PC-9 (cell line): ENCODE results near the gene CEP55. TPM values are rescaled to one million over a fixed set of nuclear protein-coding genes. Genes with fewer than 3 reads are reported as not detected.

Source experiments
- BruUV-seq: library from RNA; stranded (reverse); fragments of 400-500 nt; replicated peaks from 2 replicates; lab custom pipeline; 2021; lab: Mats Ljungman, UMichigan
- CTCF ChIA-PET: fragments of 300-600 bp; sonication (Branson Sonifier 250); formaldehyde crosslinking; loops from one replicate; lab custom pipeline; 2022; ENCODE audit warnings: antibody characterized with exemption; lab: Charles Lee
- POLR2A ChIA-PET: fragments of 300-600 bp; sonication (Branson Sonifier 250); formaldehyde crosslinking; loops from one replicate; lab custom pipeline; 2022; ENCODE audit warnings: antibody characterized with exemption; ENCODE audit not compliant: unreplicated experiment; lab: Charles Lee
- DNase-seq, 2 experiments: peaks; one replicate each; pipeline versions ENCODE4 v3.0.0 to v3.0.0-alpha.2; 2015 to 2022; ENCODE audit warnings: mixed read lengths in 1 of 2
- H2AFZ ChIP-seq: fragments of 200-600 bp; sonication (generic); 2 replicates; pipeline ENCODE4 v1.8.1; 2017; ENCODE audit warnings: antibody characterized with exemption
- H3F3A ChIP-seq: fragments of 200-600 bp; sonication (generic); 2 replicates; pipeline ENCODE4 v1.8.1; 2017; ENCODE audit warnings: antibody characterized with exemption, mild to moderate bottlenecking, low read depth; ENCODE audit not compliant: insufficient read depth
- H3K27ac ChIP-seq: fragments of 200-600 bp; sonication (generic); 2 replicates; pipeline ENCODE4 v1.6.1; 2016; ENCODE audit warnings: mixed run types
- H3K27me3 ChIP-seq: fragments of 200-600 bp; sonication (generic); 2 replicates; pipeline ENCODE4 v1.6.1; 2016; ENCODE audit warnings: low read depth, mixed run types; ENCODE audit not compliant: insufficient read depth
- H3K36me3 ChIP-seq: fragments of 200-600 bp; sonication (generic); 2 replicates; pipeline ENCODE4 v1.6.1; 2016; ENCODE audit warnings: low read depth, mixed run types
- H3K4me1 ChIP-seq: fragments of 200-600 bp; sonication (generic); replicated peaks from 2 replicates; pipeline ENCODE4 v1.6.1; 2016; ENCODE audit warnings: mixed run types; ENCODE audit not compliant: insufficient read depth
- H3K4me2 ChIP-seq: fragments of 200-600 bp; sonication (generic); 2 replicates; pipeline ENCODE4 v1.6.1; 2017; ENCODE audit warnings: mixed run types
- H3K4me3 ChIP-seq: fragments of 200-600 bp; sonication (generic); 2 replicates; pipeline ENCODE4 v1.6.1; 2016; ENCODE audit warnings: mixed run types
- H3K79me2 ChIP-seq: fragments of 200-600 bp; sonication (generic); 2 replicates; pipeline ENCODE4 v1.6.1; 2017; ENCODE audit warnings: low read depth, mixed run types
- H3K9me2 ChIP-seq: fragments of 200-600 bp; sonication (generic); 2 replicates; pipeline ENCODE4 v1.8.1; 2017; ENCODE audit warnings: mild to moderate bottlenecking; ENCODE audit not compliant: insufficient read depth
- H3K9me3 ChIP-seq: fragments of 200-600 bp; sonication (generic); 2 replicates; pipeline ENCODE4 v1.8.1; 2016; ENCODE audit warnings: low read depth; ENCODE audit not compliant: insufficient read depth
- H4K20me1 ChIP-seq: fragments of 200-600 bp; sonication (generic); 2 replicates; pipeline ENCODE4 v1.8.1; 2017; ENCODE audit not compliant: insufficient read depth
- CTCF ChIP-seq: fragments of 200-600 bp; sonication (generic); conservative IDR thresholded peaks from 2 replicates; pipeline ENCODE4 v1.6.1; 2017; ENCODE audit warnings: mixed run types, antibody characterized with exemption, mild to moderate bottlenecking, moderate library complexity
- EZH2 ChIP-seq: fragments of 200-600 bp; sonication (generic); IDR thresholded peaks from 2 replicates; pipeline ENCODE4 v1.8.0; 2017; ENCODE audit warnings: antibody characterized with exemption, low read depth
- intact Hi-C: fragments of 100-400 bp; cut with micrococcal nuclease; formaldehyde crosslinking; loops from one replicate; pipeline ENCODE4 v1.10.0; 2022; ENCODE audit not compliant: unreplicated experiment
- total RNA-seq: library from RNA; stranded (reverse); gene quantifications from 2 replicates; pipeline ENCODE4 v1.2.3, GENCODE V29; 2021

Gene CEP55
- total RNA-seq, 1 experiment from 2014 or later, result 38.9 TPM

GRCh38 chr10:93473161-93473560 is 23.3 kb upstream of the CEP55 start:
- Histone ChIP-seq H3K9me3 (no peaks in the 10 kb centered on the region), H3K27ac (peak overlapping the region; percentile 97; the same call in 1 of the 2 replicates), H3K4me3 (no peak overlapping the region), H3K36me3 (no peaks in the 10 kb centered on the region), H3K4me2 (no peak overlapping the region), H3K79me2 (peaks cover 66% of the 10 kb centered on the region), H3K27me3 (no peaks in the 10 kb centered on the region), H4K20me1 (no peaks in the 10 kb centered on the region), H3K4me1 (peaks cover 68% of the 10 kb centered on the region), H3K9me2 (no peaks in the 10 kb centered on the region), H3F3A (peaks cover 55% of the 10 kb centered on the region), H2AFZ (no peak overlapping the region)
- POLR2A ChIA-PET, result no interaction called here
- intact Hi-C loops, result no loop called here
- CTCF ChIA-PET, result no interaction called here
- no TSS peak for BruUV-seq
- TF ChIP-seq EZH2 (no peak), CTCF (no peak)
- DNase-seq, result no peak

DNA sequence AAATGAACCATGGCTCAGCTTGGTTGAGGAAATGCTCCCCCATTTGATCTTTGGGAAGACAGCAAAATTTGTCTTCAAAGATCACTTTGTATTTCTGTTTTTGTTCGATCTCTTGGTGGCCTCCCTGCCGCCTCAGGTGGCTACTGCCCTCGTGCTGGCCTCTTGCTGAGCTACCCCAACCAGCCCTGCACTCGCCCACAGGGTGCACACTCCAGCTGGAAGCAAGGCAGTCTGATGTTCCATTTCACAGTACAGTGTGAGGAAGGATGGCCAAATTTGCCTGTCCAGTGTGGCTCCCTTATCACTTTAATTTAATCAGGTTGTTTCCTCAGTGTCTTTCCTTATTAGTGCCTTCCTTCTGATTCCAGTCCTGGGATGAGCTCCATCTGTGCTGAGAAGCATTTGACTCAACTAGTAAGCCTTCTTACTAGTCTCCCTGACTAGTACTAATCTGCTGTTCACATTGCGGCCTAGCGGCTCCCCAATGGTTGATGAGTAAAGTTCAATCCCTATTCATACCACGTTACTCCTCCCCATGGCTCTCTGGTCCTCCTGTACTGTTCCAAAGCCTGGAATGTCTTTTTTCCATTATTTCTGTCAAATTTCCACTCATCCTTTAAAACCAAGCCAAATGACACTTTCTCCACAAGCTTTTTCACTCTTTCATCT is 22.5 kb upstream of the CEP55 start:
- H2AFZ ChIP-seq, result no peak overlapping the region
- no peaks in the 10 kb centered on the region for H3K9me3 ChIP-seq
- H3K4me2 ChIP-seq, result no peak overlapping the region
- no TSS peak for BruUV-seq
- CTCF ChIA-PET, result no interaction called here
- H3K27me3 ChIP-seq, result no peaks in the 10 kb centered on the region
- no peaks in the 10 kb centered on the region for H3K9me2 ChIP-seq
- POLR2A ChIA-PET, result no interaction called here
- H4K20me1 ChIP-seq, result no peaks in the 10 kb centered on the region
- H3K4me3 ChIP-seq, result no peak overlapping the region
- H3K79me2 ChIP-seq, result peaks cover 73% of the 10 kb centered on the region
- H3F3A ChIP-seq, result peaks cover 50% of the 10 kb centered on the region
- no peak for TF ChIP-seq EZH2
- TF ChIP-seq CTCF, result no peak
- H3K27ac ChIP-seq, result peak overlapping the region; percentile 86; the same call in 1 of the 2 replicates
- intact Hi-C loops, result no loop called here
- H3K4me1 ChIP-seq, result peaks cover 66% of the 10 kb centered on the region
- no peaks in the 10 kb centered on the region for H3K36me3 ChIP-seq
- no peak for DNase-seq

GRCh38 chr10:93475227-93475626 is 21.2 kb upstream of the CEP55 start:
- TF ChIP-seq CTCF (no peak), EZH2 (no peak)
- intact Hi-C loops, result loop anchor here (1.0 kb wide), 1 partner anchor 9 kb away; no protein-coding TSS in a partner anchor
- H4K20me1 ChIP-seq, result no peaks in the 10 kb centered on the region
- H3K4me2 ChIP-seq, result peak overlapping the region; percentile 49
- no peak overlapping the region for H2AFZ ChIP-seq
- H3K9me2 ChIP-seq, result no peaks in the 10 kb centered on the region
- no peaks in the 10 kb centered on the region for H3K27me3 ChIP-seq
- H3F3A ChIP-seq, result peaks cover 40% of the 10 kb centered on the region
- no peak for DNase-seq
- no peaks in the 10 kb centered on the region for H3K9me3 ChIP-seq
- H3K79me2 ChIP-seq, result peaks cover 74% of the 10 kb centered on the region
- POLR2A ChIA-PET, result interaction anchor here (0.7 to 1.3 kb wide), 3 partner anchors 9 to 14 kb away, joined by 6 to 36 read pairs (median 14); no protein-coding TSS in a partner anchor
- no peak overlapping the region for H3K4me3 ChIP-seq
- H3K27ac ChIP-seq, result peak overlapping the region; percentile 86
- CTCF ChIA-PET, result no interaction called here
- H3K4me1 ChIP-seq, result peaks cover 56% of the 10 kb centered on the region
- BruUV-seq, result no TSS peak
- no peaks in the 10 kb centered on the region for H3K36me3 ChIP-seq
